Measurements from ENCODE around the gene INHBB. TPM values are rescaled to one million over a fixed set of nuclear protein-coding genes. Genes with fewer than 3 reads are reported as not detected.
A peak's percentile ranks its signal among the peaks of the same experiment; 100 is the strongest.
"Not testable (repeated sequence)": the region's sequence is repeated elsewhere in the genome, so short reads cannot be mapped to it uniquely, and the experiment has no call there.

INHBB gene
- total RNA-seq, 6 donors from 2014 or later = 2.3 to 12.4 (median 8.0) TPM

DNA sequence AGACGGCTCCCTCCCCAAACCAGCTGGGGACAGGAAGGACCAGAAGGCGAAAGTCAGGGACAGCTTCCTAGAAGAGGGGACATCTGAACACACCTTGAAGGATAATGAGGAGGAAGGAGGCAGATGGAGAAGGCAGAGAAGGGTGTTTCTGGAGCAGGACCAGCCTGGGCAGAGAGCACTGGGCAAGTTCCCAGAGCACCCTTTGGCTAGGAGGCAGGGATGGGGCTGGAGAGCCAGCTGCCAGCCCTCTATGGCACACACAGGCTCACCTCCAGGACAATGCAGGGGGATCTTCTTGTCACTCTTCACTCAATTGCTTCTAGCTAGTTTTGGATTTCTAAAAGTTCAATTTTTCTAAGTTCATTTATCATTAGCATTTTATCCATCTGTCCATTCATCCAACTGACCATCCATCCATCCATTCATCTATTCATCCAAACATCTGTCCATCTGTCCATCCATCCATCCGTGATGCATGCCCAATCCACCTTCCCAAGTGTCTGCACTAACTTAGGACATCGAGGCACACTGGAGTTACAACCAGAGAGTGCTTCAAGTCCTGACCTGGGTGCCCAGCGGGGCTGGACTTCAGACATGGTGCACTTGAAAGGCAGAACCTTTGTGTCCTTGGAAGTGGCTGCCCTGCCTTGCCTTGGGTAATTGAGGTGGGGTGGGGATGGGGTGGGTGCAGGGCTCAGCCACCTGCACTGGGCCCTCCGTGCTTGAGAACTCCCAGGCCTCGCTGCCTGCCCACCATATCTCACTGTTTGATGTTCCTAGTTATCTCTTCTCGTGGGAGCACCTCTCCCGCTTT, 42.5 kb downstream of the INHBB start:
- TF ChIP-seq, protein P1, sequence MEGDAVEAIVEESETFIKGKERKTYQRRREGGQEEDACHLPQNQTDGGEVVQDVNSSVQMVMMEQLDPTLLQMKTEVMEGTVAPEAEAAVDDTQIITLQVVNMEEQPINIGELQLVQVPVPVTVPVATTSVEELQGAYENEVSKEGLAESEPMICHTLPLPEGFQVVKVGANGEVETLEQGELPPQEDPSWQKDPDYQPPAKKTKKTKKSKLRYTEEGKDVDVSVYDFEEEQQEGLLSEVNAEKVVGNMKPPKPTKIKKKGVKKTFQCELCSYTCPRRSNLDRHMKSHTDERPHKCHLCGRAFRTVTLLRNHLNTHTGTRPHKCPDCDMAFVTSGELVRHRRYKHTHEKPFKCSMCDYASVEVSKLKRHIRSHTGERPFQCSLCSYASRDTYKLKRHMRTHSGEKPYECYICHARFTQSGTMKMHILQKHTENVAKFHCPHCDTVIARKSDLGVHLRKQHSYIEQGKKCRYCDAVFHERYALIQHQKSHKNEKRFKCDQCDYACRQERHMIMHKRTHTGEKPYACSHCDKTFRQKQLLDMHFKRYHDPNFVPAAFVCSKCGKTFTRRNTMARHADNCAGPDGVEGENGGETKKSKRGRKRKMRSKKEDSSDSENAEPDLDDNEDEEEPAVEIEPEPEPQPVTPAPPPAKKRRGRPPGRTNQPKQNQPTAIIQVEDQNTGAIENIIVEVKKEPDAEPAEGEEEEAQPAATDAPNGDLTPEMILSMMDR (IDR thresholded peaks at IDR 0.05) = no peak
- TF ChIP-seq POLR2A (IDR thresholded peaks at IDR 0.05) (no peak), POLR2AphosphoS5 (IDR thresholded peaks at IDR 0.05) (no peak), EP300 (IDR thresholded peaks at IDR 0.05) (no peak)
- DNase-seq (peak in 1 of 2 donors; percentile 14), ATAC-seq (ENCODE audit: low FRiP score in 2 of 2) (no peak)
- H3K4me3 ChIP-seq = no peak overlapping the region
- no peaks in the 10 kb centered on the region for H3K36me3 ChIP-seq
- no peaks in the 10 kb centered on the region for H3K9me3 ChIP-seq
- no peak overlapping the region for H3K27ac ChIP-seq
- no peaks in the 10 kb centered on the region for H3K27me3 ChIP-seq
- 64 to 74% methylated on average over 7 to 9 of the region's 9 CpGs for WGBS, 2 donors
- H3K4me1 ChIP-seq = no peaks in the 10 kb centered on the region

DNA sequence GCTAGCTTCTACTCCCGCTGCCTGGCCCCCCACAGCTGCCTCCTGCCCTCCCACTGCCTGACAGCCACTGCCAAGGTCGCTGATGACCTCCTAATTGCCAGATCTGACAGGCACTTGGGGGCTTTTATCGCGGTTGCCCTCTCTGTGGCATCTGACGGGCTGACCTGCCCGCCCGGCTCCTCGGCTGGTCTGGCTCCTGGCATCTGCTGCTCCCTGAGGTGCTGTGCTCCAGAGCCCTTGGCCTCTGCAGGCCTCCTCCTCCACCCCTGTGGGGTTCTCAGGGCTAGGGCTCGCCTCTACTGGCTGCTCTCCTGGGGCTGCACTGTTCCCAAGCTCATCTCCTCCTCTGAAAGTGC, 43.1 kb downstream of the INHBB start:
- Histone ChIP-seq H3K27ac (no peak overlapping the region), H3K9me3 (no peaks in the 10 kb centered on the region), H3K27me3 (no peaks in the 10 kb centered on the region), H3K4me1 (no peaks in the 10 kb centered on the region), H3K36me3 (no peaks in the 10 kb centered on the region), H3K4me3 (no peak overlapping the region)
- DNase-seq (peak; percentile 17 to 75), ATAC-seq (ENCODE audit: low FRiP score in 2 of 2) (peak; percentile 5 to 17)
- no peak for TF ChIP-seq POLR2AphosphoS5 (IDR thresholded peaks at IDR 0.05)
- TF ChIP-seq EP300 (IDR thresholded peaks at IDR 0.05) = no peak
- TF ChIP-seq POLR2A (IDR thresholded peaks at IDR 0.05) = no peak
- TF ChIP-seq, protein P1 (IDR thresholded peaks at IDR 0.05) = no peak
- 66% methylated on average over 9 of the region's 9 CpGs for WGBS, 2 donors

DNA sequence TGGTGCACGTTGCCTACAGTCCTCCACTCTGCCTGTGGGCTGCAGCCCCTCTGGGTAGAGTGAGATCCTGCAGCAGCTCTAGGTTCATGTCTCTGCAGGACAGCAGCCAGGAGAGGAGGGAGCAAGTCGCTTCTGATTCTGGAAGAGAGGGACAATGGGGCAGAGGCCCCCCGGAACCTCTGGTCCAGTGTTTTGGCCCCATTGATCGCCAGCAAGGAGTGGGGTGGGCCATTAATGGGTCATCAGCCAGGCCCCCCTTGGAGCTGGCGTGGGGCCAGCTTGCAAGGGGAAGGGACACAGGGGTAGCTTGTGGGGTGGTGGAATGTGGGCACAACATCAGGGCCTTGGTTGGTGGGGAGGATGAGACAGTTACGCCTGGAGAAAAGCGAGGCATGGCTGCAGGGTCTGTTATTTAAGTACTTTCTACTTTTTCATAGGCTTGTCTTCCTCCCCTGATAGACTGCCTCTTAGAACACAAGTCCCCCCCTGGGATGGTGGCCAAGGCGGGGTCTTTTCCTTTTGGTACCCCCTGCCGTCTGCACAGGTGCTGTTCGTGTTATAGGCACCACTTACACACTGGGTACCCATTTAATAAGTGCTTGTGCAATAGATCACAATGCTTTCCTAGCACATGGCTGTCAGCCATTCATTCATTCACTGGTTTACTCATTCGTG, 44.6 kb downstream of the INHBB start:
- 80 to 87% methylated on average over 10 to 11 of the region's 11 CpGs for WGBS, 2 donors
- ATAC-seq (ENCODE audit: low FRiP score in 2 of 2) = no peak
- Histone ChIP-seq H3K4me1 (no peaks in the 10 kb centered on the region), H3K36me3 (no peaks in the 10 kb centered on the region), H3K9me3 (no peaks in the 10 kb centered on the region), H3K27me3 (no peaks in the 10 kb centered on the region), H3K27ac (no peak overlapping the region), H3K4me3 (no peak overlapping the region)
- DNase-seq = no peak
- TF ChIP-seq, protein P1 (IDR thresholded peaks at IDR 0.05) = no peak
- no peak for TF ChIP-seq POLR2A (IDR thresholded peaks at IDR 0.05)
- TF ChIP-seq EP300 (IDR thresholded peaks at IDR 0.05) = no peak
- no peak for TF ChIP-seq POLR2AphosphoS5 (IDR thresholded peaks at IDR 0.05)

DNA sequence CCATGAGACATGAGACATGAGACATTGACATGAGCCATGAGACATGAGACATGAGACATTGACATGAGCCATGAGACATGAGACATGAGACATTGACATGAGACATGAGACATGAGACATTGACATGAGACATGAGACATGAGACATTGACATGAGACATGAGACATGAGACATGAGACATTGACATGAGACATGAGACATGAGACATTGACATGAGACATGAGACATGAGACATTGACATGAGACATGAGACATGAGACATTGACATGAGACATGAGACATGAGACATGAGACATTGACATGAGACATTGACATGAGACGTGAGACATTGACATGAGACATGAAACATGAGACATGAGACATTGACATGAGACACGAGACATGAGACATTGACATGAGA, 45.4 kb downstream of the INHBB start:
- H3K27ac ChIP-seq; H3K4me1 ChIP-seq; H3K4me3 ChIP-seq; H3K9me3 ChIP-seq; DNase-seq; H3K36me3 ChIP-seq; H3K27me3 ChIP-seq; ATAC-seq (ENCODE audit: low FRiP score in 2 of 2): not testable (repeated sequence)
- 33 to 42% methylated on average over 2 of the region's 2 CpGs for WGBS, 2 donors

DNA sequence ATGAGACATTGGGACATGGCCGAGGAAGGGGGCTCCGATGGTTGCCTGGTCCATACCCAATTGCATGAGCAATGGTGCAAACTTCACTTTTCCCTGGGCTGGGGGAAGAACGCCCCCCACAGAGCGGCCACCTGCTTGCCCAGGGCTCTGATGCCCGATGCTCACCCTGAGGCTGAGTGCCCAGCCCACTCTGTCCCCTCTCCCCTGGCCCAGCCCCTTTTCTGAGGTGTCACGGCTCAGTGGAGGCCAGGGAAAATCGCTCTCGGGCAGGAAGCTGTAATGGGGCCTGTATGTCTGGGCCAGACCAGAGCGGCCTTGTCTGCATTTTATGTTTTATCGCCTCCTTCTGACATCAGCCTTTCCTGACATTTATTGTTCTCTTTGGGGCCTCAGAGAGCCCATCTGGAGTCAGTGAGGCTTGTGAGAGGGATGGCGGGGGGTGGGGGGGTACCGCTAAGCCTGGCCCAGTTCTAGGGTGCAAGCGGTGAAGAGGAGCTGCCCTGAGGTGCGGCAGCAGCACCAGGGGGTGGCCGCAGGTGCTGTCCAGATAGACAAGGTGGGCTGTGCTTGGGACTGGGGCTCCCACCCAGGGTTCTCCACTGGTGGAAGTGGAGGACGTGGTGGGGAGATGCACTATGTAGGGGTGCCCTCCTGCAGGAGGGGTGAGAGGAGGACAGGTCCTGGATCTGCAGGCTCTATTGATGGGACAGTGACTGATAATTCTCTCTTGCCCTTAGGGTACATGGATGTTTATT, 46.2 kb downstream of the INHBB start:
- no peak overlapping the region for H3K4me3 ChIP-seq
- H3K9me3 ChIP-seq = no peaks in the 10 kb centered on the region
- H3K27me3 ChIP-seq = no peaks in the 10 kb centered on the region
- no peak overlapping the region for H3K27ac ChIP-seq
- TF ChIP-seq POLR2AphosphoS5 (IDR thresholded peaks at IDR 0.05) (no peak), POLR2A (IDR thresholded peaks at IDR 0.05) (no peak), EP300 (IDR thresholded peaks at IDR 0.05) (no peak)
- TF ChIP-seq, protein P1 (IDR thresholded peaks at IDR 0.05) = no peak
- H3K4me1 ChIP-seq = peaks cover 0 to 6% (median 0%) of the 10 kb centered on the region in 4 donors
- 85 to 90% methylated on average over 12 to 16 of the region's 16 CpGs for WGBS, 2 donors
- ATAC-seq (ENCODE audit: low FRiP score in 2 of 2) (no peak), DNase-seq (no peak)
- H3K36me3 ChIP-seq = no peaks in the 10 kb centered on the region
